Prostate gland (tissue), 2 donors: Measurements from ENCODE around the gene STXBP4. TPM values are rescaled to one million over a fixed set of nuclear protein-coding genes. Genes with fewer than 3 reads are reported as not detected.
A peak's percentile ranks its signal among the peaks of the same experiment; 100 is the strongest.

Experiments
- DNase-seq: peaks from one replicate; pipeline ENCODE4 v3.0.0-alpha.2; 2019; ENCODE audit warnings: low spot score
- H3K27ac ChIP-seq, 2 donors: fragments of 200-600 bp; sonication (generic); 2 replicates each; pipeline ENCODE4 v1.5.1; 2017 to 2019
- H3K27me3 ChIP-seq: fragments of 200-600 bp; sonication (generic); replicated peaks from 2 replicates; pipeline ENCODE4 v1.5.1; 2019; ENCODE audit not compliant: insufficient read depth
- H3K36me3 ChIP-seq, 2 donors: fragments of 200-600 bp; sonication (generic); 1 replicate in 1 of 2; 2 replicates in 1 of 2; pipeline versions ENCODE4 v1.5.1 to v1.8.1; 2017 to 2019
- H3K4me1 ChIP-seq: fragments of 200-600 bp; sonication (generic); replicated peaks from 2 replicates; pipeline ENCODE4 v1.5.1; 2019
- H3K4me3 ChIP-seq, 2 donors: fragments of 200-600 bp; sonication (generic); 2 replicates each; pipeline ENCODE4 v1.5.1; 2017 to 2019
- H3K9me3 ChIP-seq: fragments of 200-600 bp; sonication (generic); 2 replicates; pipeline ENCODE4 v1.5.1; 2017
- POLR2A ChIP-seq: fragments of 450-650 bp; IDR thresholded peaks from one replicate; pipeline ENCODE4 v1.6.1; 2016; ENCODE audit warnings: antibody characterized with exemption, mild to moderate bottlenecking
- POLR2AphosphoS5 ChIP-seq: sonication (generic); formaldehyde crosslinking; IDR thresholded peaks from one replicate; pipeline ENCODE4 v1.6.1; 2017; ENCODE audit warnings: antibody characterized with exemption
- WGBS: methylation state at CpG from one replicate; pipeline ENCODE4 v1.1.5; 2018; 5-methylcytosine and 5-hydroxymethylcytosine counted together
- intact Hi-C: fragments of 100-400 bp; cut with DNase I; formaldehyde crosslinking; loops from one replicate; pipeline ENCODE4 v1.14.2; 2022
- total RNA-seq, 2 donors: library from RNA; depleted of rRNA; stranded (reverse); fragments of >200 nt; gene quantifications; one replicate each; pipeline ENCODE4 v1.1.0, GENCODE V29; 2016
- TF ChIP-seq, protein P1 (sequence below), 4 experiments: fragments of 200-600 bp in 2 of 4; fragments of 450-650 bp in 2 of 4; sonication (generic) in 2 of 4; IDR thresholded peaks; 1 replicate in 3 of 4; 2 replicates in 1 of 4; pipeline ENCODE4 v1.5.1; 2016 to 2019; ENCODE audit warnings: antibody characterized with exemption in 4 of 4, mild to moderate bottlenecking in 2 of 4, moderate library complexity in 2 of 4

The STXBP4 gene
- total RNA-seq, 2 donors from 2014 or later = 7.2 to 29.0 TPM

GRCh38 chr17:54948380-54948779 is 20.2 kb upstream of the STXBP4 start:
- Histone ChIP-seq H3K9me3 (no peaks in the 10 kb centered on the region), H3K4me3 (no peak overlapping the region), H3K27me3 (no peaks in the 10 kb centered on the region), H3K4me1 (no peaks in the 10 kb centered on the region), H3K36me3 (no peaks in the 10 kb centered on the region), H3K27ac (no peak overlapping the region)
- intact Hi-C loops = no loop called here
- DNase-seq = no peak
- no peak for TF ChIP-seq POLR2A
- TF ChIP-seq, protein P1, sequence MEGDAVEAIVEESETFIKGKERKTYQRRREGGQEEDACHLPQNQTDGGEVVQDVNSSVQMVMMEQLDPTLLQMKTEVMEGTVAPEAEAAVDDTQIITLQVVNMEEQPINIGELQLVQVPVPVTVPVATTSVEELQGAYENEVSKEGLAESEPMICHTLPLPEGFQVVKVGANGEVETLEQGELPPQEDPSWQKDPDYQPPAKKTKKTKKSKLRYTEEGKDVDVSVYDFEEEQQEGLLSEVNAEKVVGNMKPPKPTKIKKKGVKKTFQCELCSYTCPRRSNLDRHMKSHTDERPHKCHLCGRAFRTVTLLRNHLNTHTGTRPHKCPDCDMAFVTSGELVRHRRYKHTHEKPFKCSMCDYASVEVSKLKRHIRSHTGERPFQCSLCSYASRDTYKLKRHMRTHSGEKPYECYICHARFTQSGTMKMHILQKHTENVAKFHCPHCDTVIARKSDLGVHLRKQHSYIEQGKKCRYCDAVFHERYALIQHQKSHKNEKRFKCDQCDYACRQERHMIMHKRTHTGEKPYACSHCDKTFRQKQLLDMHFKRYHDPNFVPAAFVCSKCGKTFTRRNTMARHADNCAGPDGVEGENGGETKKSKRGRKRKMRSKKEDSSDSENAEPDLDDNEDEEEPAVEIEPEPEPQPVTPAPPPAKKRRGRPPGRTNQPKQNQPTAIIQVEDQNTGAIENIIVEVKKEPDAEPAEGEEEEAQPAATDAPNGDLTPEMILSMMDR (IDR thresholded peaks at IDR 0.05) = no peak
- no peak for TF ChIP-seq POLR2AphosphoS5
- WGBS = 68% methylated on average over 5 of the region's 5 CpGs

DNA sequence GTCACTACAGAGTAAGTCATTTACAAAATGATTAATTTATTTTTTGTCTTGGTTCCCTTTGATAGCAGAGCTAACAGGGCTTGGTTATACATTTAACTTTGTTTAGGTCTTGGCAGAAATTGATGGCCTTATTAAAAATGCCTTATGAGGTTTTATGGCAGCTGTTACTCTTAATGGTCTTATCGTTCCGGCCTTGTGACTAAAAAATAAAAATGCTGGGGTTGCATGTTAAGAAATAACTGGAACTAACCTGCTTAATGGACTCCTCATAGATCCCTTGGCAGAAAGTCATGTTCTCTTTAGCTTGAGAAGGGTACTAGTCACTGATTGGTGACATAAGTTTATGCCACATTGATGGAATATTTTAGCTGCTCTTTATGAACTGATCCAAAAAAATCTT is 18.4 kb upstream of the STXBP4 start:
- Histone ChIP-seq H3K36me3 (no peaks in the 10 kb centered on the region), H3K4me3 (no peak overlapping the region), H3K4me1 (no peaks in the 10 kb centered on the region), H3K27me3 (no peaks in the 10 kb centered on the region), H3K27ac (no peak overlapping the region), H3K9me3 (no peaks in the 10 kb centered on the region)
- DNase-seq = no peak
- TF ChIP-seq POLR2AphosphoS5 = peak; percentile 6
- TF ChIP-seq, protein P1 (IDR thresholded peaks at IDR 0.05) = no peak
- WGBS = 39% methylated on average over 2 of the region's 2 CpGs
- intact Hi-C loops = no loop called here

DNA sequence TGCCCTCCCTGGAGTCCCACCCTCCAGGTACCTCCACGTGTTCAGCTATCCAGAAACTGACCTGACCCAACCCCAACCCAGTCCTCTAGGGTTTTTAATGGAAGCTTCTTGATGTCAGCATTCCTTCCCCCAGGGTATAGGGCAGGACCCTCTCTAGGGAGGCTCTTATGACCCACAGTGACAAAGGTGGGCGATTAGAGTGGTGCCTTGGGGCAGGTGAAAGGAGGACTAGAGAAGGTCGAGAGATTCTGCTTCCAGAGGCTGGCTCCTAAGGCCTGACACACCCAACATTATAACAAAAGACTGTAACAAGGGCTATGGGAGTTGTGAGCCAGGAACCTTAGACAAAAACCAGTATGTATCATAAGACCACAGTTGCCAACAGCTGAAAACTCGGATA is 17.3 kb upstream of the STXBP4 start:
- H3K27me3 ChIP-seq = no peaks in the 10 kb centered on the region
- intact Hi-C loops = no loop called here
- no peaks in the 10 kb centered on the region for H3K4me1 ChIP-seq
- no peak overlapping the region for H3K27ac ChIP-seq
- no peaks in the 10 kb centered on the region for H3K36me3 ChIP-seq
- DNase-seq = no peak
- TF ChIP-seq, protein P1 (IDR thresholded peaks at IDR 0.05) = no peak
- TF ChIP-seq POLR2A (no peak), POLR2AphosphoS5 (no peak)
- no peaks in the 10 kb centered on the region for H3K9me3 ChIP-seq
- WGBS = 70% methylated on average over 4 of the region's 4 CpGs
- no peak overlapping the region for H3K4me3 ChIP-seq

DNA sequence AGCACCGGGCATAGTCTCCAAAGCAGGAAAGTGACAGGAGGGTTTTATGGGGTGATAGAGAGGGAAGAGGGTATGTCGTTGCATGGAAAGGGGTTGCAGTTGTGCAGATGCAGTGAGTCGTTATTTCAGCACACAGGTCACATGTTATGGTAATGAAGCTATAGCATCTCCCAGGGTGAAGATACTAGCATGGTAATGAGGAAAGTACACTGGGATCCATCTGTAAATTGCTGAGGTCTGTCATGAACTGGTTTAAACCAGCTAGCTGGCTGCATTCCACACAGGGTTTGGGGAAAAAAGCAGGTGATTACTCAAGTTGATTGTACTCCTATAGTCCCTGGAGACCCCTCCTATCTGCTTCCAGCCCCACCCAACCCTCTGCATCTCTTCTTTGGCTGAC is 11.8 kb upstream of the STXBP4 start:
- TF ChIP-seq POLR2A (no peak), POLR2AphosphoS5 (no peak)
- TF ChIP-seq, protein P1 (IDR thresholded peaks at IDR 0.05) = no peak
- WGBS = 38% methylated on average over 3 of the region's 3 CpGs
- no peak for DNase-seq
- intact Hi-C loops = no loop called here
- Histone ChIP-seq H3K27ac (no peak overlapping the region), H3K9me3 (no peaks in the 10 kb centered on the region), H3K4me1 (no peaks in the 10 kb centered on the region), H3K4me3 (no peak overlapping the region), H3K27me3 (no peaks in the 10 kb centered on the region), H3K36me3 (peaks cover 0 to 2% of the 10 kb centered on the region in 2 donors)

DNA sequence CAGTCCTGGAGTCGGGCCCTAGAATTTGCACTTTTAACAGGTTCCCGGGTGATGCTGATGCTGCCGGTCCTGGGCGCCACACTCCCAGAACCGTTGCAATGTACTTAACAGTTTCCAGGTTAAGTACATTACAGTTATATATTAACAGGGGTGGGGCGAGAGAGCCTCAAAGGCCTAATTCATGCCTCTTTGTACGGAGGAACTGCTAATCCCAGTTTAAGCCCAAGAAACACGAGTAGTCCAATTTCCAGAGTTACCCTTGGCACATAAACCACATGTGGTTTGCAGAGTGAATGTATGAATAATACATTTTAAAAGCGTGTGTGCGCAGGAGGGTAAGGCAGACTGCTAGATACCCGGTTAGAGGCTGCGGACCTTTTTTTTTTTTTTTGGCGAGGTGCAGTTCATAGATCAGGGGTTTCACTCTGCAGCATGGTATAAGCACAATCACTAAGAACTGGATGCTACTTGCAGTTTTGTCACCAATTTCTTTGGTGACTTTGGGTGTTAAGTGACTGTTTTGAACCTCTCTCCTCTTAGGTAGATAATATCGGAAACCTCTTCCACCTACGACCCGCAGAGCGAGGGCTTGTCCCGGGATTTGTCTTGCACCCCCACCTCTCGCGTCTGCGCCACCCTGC is 824 bp upstream of the STXBP4 start:
- H3K9me3 ChIP-seq = no peaks in the 10 kb centered on the region
- H3K27ac ChIP-seq = peak overlapping the region; percentile 81 to 83
- peaks cover 4% of the 10 kb centered on the region for H3K4me1 ChIP-seq
- TF ChIP-seq, protein P1 (IDR thresholded peaks at IDR 0.05) = peak in 1 of 4 experiments; percentile 46
- no peak for TF ChIP-seq POLR2AphosphoS5
- intact Hi-C loops = loop anchor here (5.0 kb wide), 1 partner anchor 65 kb away; the partner anchor contains the start of gene TOM1L1
- no peaks in the 10 kb centered on the region for H3K36me3 ChIP-seq
- 1% methylated on average over 21 of the region's 21 CpGs for WGBS
- H3K27me3 ChIP-seq = no peaks in the 10 kb centered on the region
- peak overlapping the region; percentile 68 to 83 for H3K4me3 ChIP-seq
- no peak for DNase-seq
